KG1 (cell line): Measurements from ENCODE around the gene FLII.

ENCODE experiments used
- DNase-seq: peaks from one replicate; lab custom pipeline; 2025; lab: John Stamatoyannopoulos, UW

Gene FLII

GRCh38 chr17:18245038-18245776 is 13.3 kb downstream of the FLII start:
- no peak for DNase-seq

- no peak for DNase-seq
These were observed 17.2 kb downstream of the FLII start for GRCh38 chr17:18241229-18241871.

- DNase-seq: no peak
These were observed 18.1 kb downstream of the FLII start for GRCh38 chr17:18240449-18240848.

GRCh38 chr17:18238299-18238698 is 20.2 kb downstream of the FLII start:
- no peak for DNase-seq

GRCh38 chr17:18237461-18237860 is 21.1 kb downstream of the FLII start:
- DNase-seq: no peak

- DNase-seq: no peak
These were observed 22.0 kb downstream of the FLII start for GRCh38 chr17:18236494-18236893.

GRCh38 chr17:18235743-18236256 is 22.7 kb downstream of the FLII start:
- no peak for DNase-seq

- no peak for DNase-seq
These were observed 23.6 kb downstream of the FLII start for GRCh38 chr17:18234853-18235380.

- no peak for DNase-seq
These were observed 24.6 kb downstream of the FLII start for GRCh38 chr17:18233803-18234518.

GRCh38 chr17:18231164-18231563 is 27.4 kb downstream of the FLII start:
- no peak for DNase-seq

GRCh38 chr17:18230288-18231141 is 28.0 kb downstream of the FLII start:
- DNase-seq: no peak

GRCh38 chr17:18229771-18230170 is 28.8 kb downstream of the FLII start:
- DNase-seq: no peak

GRCh38 chr17:18229254-18229653 is 29.3 kb downstream of the FLII start:
- no peak for DNase-seq

- no peak for DNase-seq
These were observed 30.3 kb downstream of the FLII start for GRCh38 chr17:18228176-18228682.

GRCh38 chr17:18227635-18228034 is 30.9 kb downstream of the FLII start:
- no peak for DNase-seq

GRCh38 chr17:18226284-18226945 is 32.1 kb downstream of the FLII start:
- no peak for DNase-seq

- no peak for DNase-seq
These were observed 32.8 kb downstream of the FLII start for GRCh38 chr17:18225642-18226283.

GRCh38 chr17:18225121-18225641 is 33.4 kb downstream of the FLII start, which contains the start of gene LLGL1:
Gene LLGL1, plus strand, starts transcription at chr17:18225635. Its CDS starts 48 bp downstream, at chr17:18225683.
- peak; percentile 55 for DNase-seq

- DNase-seq: no peak
These were observed 34.0 kb downstream of the FLII start for GRCh38 chr17:18224387-18225120.
